Caco-2 (cell line): ENCODE measurements around the gene HTR3E. TPM values are rescaled to one million over a fixed set of nuclear protein-coding genes. Genes with fewer than 3 reads are reported as not detected.

Experiments used
- BruUV-seq: library from RNA; stranded (reverse); fragments of 400-500 nt; replicated peaks from 2 replicates; lab custom pipeline; 2021; lab: Mats Ljungman, UMichigan
- CTCF ChIA-PET: fragments of 300-600 bp; sonication (Branson Sonifier 250); formaldehyde crosslinking; loops from one replicate; lab custom pipeline; 2022; ENCODE audit warnings: antibody characterized with exemption; lab: Charles Lee
- POLR2A ChIA-PET: fragments of 300-600 bp; sonication (Branson Sonifier 250); formaldehyde crosslinking; loops from one replicate; lab custom pipeline; 2022; ENCODE audit warnings: antibody characterized with exemption; lab: Charles Lee
- DNase-seq, 2 experiments: peaks; one replicate each; pipeline versions ENCODE4 v3.0.0 to v3.0.0-alpha.2; 2020 to 2022
- H3K27me3 ChIP-seq: replicated peaks from 2 replicates; pipeline ENCODE4 v1.6.0; 2011; ENCODE audit warnings: low read length; ENCODE audit not compliant: control insufficient read depth, insufficient read depth
- H3K36me3 ChIP-seq: 2 replicates; pipeline ENCODE4 v1.5.1; 2011; ENCODE audit warnings: low read length; ENCODE audit not compliant: control insufficient read depth, insufficient read depth
- H3K4me1 ChIP-seq: fragments of 250-450 bp; sonication (Bioruptor Pico); 2 replicates; pipeline ENCODE4 v1.5.1; 2020; ENCODE audit warnings: mild to moderate bottlenecking
- H3K4me3 ChIP-seq: 2 replicates; pipeline ENCODE4 v1.5.1; 2011; ENCODE audit warnings: low read depth, mild to moderate bottlenecking, control low read depth, low read length
- H3K9me3 ChIP-seq: fragments of 250-450 bp; sonication (Bioruptor Pico); 2 replicates; pipeline ENCODE4 v1.5.1; 2020; ENCODE audit warnings: mild to moderate bottlenecking, moderate library complexity
- H3K27ac Mint-ChIP-seq: one replicate; pipeline ENCODE4 v1.8.0; 2022; ENCODE audit warnings: mixed read lengths; ENCODE audit not compliant: unreplicated experiment
- H3K27me3 Mint-ChIP-seq: one replicate; pipeline ENCODE4 v1.8.0; 2022; ENCODE audit warnings: mixed read lengths; ENCODE audit not compliant: insufficient read depth, unreplicated experiment
- H3K36me3 Mint-ChIP-seq: one replicate; pipeline ENCODE4 v1.8.0; 2022; ENCODE audit warnings: mild to moderate bottlenecking, mixed read lengths; ENCODE audit not compliant: insufficient read depth, unreplicated experiment
- H3K4me1 Mint-ChIP-seq: one replicate; pipeline ENCODE4 v1.8.0; 2022; ENCODE audit warnings: low read depth, mixed read lengths; ENCODE audit not compliant: unreplicated experiment
- H3K4me3 Mint-ChIP-seq: one replicate; pipeline ENCODE4 v1.8.0; 2022; ENCODE audit warnings: mild to moderate bottlenecking, moderate library complexity, mixed read lengths; ENCODE audit not compliant: unreplicated experiment
- H3K9me3 Mint-ChIP-seq: one replicate; pipeline ENCODE4 v1.8.0; 2022; ENCODE audit warnings: mixed read lengths; ENCODE audit not compliant: unreplicated experiment
- intact Hi-C: fragments of 100-400 bp; cut with micrococcal nuclease; formaldehyde crosslinking; loops from one replicate; pipeline ENCODE4 v1.10.0; 2022; ENCODE audit not compliant: unreplicated experiment
- total RNA-seq: library from RNA; stranded (reverse); gene quantifications from 2 replicates; pipeline ENCODE4 v1.2.3, GENCODE V29; 2022
- TF ChIP-seq, protein P1 (sequence below), 2 experiments: fragments of 200-600 bp in 1 of 2; IDR thresholded peaks; 1 replicate in 1 of 2; 2 replicates in 1 of 2; pipeline versions ENCODE4 v1.5.1 to v1.8.0; 2011 to 2022; ENCODE audit warnings: antibody characterized with exemption in 1 of 2, control low read depth in 1 of 2, inconsistent platforms in 1 of 2, low read depth in 1 of 2, low read length in 1 of 2, mild to moderate bottlenecking in 1 of 2, moderate library complexity in 1 of 2; ENCODE audit not compliant: insufficient read depth in 1 of 2, severe bottlenecking in 1 of 2, unreplicated experiment in 1 of 2

The HTR3E gene
- total RNA-seq, 1 experiment from 2014 or later: not detected

- Histone ChIP-seq H3K4me3 (peak within 1 kb of the TSS; percentile 81), H3K9me3 (no peaks in the 10 kb centered on the region), H3K4me1 (peaks cover 7% of the 10 kb centered on the region; the same call in 1 of the 2 replicates), H3K27me3 (no peaks in the 10 kb centered on the region), H3K36me3 (no peaks in the 10 kb centered on the region)
- no TSS peak for BruUV-seq
- Mint-ChIP-seq H3K4me3 (peak within 1 kb of the TSS; percentile 98), H3K27ac (peak within 1 kb of the TSS; percentile 87), H3K4me1 (peaks cover 7% of the 10 kb centered on the region), H3K9me3 (no peaks in the 10 kb centered on the region), H3K36me3 (peaks cover 12% of the 10 kb centered on the region), H3K27me3 (no peaks in the 10 kb centered on the region)
- intact Hi-C loops: no loop called here
- POLR2A ChIA-PET: no interaction called here
- TF ChIP-seq, protein P1, sequence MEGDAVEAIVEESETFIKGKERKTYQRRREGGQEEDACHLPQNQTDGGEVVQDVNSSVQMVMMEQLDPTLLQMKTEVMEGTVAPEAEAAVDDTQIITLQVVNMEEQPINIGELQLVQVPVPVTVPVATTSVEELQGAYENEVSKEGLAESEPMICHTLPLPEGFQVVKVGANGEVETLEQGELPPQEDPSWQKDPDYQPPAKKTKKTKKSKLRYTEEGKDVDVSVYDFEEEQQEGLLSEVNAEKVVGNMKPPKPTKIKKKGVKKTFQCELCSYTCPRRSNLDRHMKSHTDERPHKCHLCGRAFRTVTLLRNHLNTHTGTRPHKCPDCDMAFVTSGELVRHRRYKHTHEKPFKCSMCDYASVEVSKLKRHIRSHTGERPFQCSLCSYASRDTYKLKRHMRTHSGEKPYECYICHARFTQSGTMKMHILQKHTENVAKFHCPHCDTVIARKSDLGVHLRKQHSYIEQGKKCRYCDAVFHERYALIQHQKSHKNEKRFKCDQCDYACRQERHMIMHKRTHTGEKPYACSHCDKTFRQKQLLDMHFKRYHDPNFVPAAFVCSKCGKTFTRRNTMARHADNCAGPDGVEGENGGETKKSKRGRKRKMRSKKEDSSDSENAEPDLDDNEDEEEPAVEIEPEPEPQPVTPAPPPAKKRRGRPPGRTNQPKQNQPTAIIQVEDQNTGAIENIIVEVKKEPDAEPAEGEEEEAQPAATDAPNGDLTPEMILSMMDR (IDR thresholded peaks at IDR 0.05; ENCODE audit: insufficient read depth in 1 of 2, low read depth in 1 of 2, low read length in 1 of 2, severe bottlenecking in 1 of 2, unreplicated experiment in 1 of 2): no peak
- CTCF ChIA-PET: no interaction called here
- DNase-seq: peak; percentile 53 to 74
Measured at GRCh38 chr3:184154885-184155643, 58.2 kb downstream of the HTR3E start, which contains the start of gene DVL3. Gene DVL3 (plus strand): TSS chr3:184155377. CDS start chr3:184155636, 259 bp downstream.

GRCh38 chr3:184155644-184156521 is 59.0 kb downstream of the HTR3E start:
- DNase-seq: peak in 1 of 2 experiments; percentile 53
- H3K36me3 Mint-ChIP-seq: peaks cover 17% of the 10 kb centered on the region
- BruUV-seq: no TSS peak
- POLR2A ChIA-PET: interaction anchor here (0.6 to 0.8 kb wide), 2 partner anchors 22 to 987 kb away, joined by 3 to 11 read pairs; no protein-coding TSS in a partner anchor
- H3K4me3 ChIP-seq: peak overlapping the region; percentile 81
- TF ChIP-seq, protein P1 (IDR thresholded peaks at IDR 0.05; ENCODE audit: insufficient read depth in 1 of 2, low read depth in 1 of 2, low read length in 1 of 2, severe bottlenecking in 1 of 2, unreplicated experiment in 1 of 2): no peak
- H3K27ac Mint-ChIP-seq: peak overlapping the region; percentile 87
- no peaks in the 10 kb centered on the region for H3K9me3 Mint-ChIP-seq
- H3K9me3 ChIP-seq: no peaks in the 10 kb centered on the region
- H3K4me1 ChIP-seq: peaks cover 7% of the 10 kb centered on the region; the same call in 1 of the 2 replicates
- H3K36me3 ChIP-seq: no peaks in the 10 kb centered on the region; the same call in 1 of the 2 replicates
- H3K4me1 Mint-ChIP-seq: peaks cover 7% of the 10 kb centered on the region
- no peaks in the 10 kb centered on the region for H3K27me3 ChIP-seq
- H3K27me3 Mint-ChIP-seq: no peaks in the 10 kb centered on the region
- CTCF ChIA-PET: interaction anchor here (0.6 to 1.3 kb wide), 2 partner anchors 19 to 140 kb away, joined by 3 to 5 read pairs; partner anchors contain the start of gene AP2M1
- H3K4me3 Mint-ChIP-seq: peak overlapping the region; percentile 98
- intact Hi-C loops: loop anchor here (1.0 to 2.0 kb wide), 2 partner anchors 18 to 21 kb away; partner anchors contain the start of genes AP2M1 and EIF2B5
